ENCODE results near the gene TIA1. TPM values are rescaled to one million over a fixed set of nuclear protein-coding genes. Genes with fewer than 3 reads are reported as not detected.

TIA1 gene
- total RNA-seq, 1 donor from 2014 or later: 176 TPM

- Mint-ChIP-seq H3K4me3 (ENCODE audit: unreplicated experiment) (no peak overlapping the region), H3K27ac (ENCODE audit: unreplicated experiment) (no peak overlapping the region), H3K4me1 (ENCODE audit: unreplicated experiment) (peaks cover 3% of the 10 kb centered on the region), H3K9me3 (ENCODE audit: unreplicated experiment) (no peaks in the 10 kb centered on the region), H3K27me3 (ENCODE audit: unreplicated experiment) (no peaks in the 10 kb centered on the region), H3K36me3 (ENCODE audit: unreplicated experiment) (peaks cover 45% of the 10 kb centered on the region)
- TF ChIP-seq CTCF (IDR thresholded peaks at IDR 0.05): no peak
- no peak for DNase-seq (ENCODE audit: extremely low spot score, unreplicated experiment)
These were observed 36.0 kb downstream of the TIA1 start for GRCh38 chr2:70212298-70212932.

- no peak overlapping the region for H3K27ac Mint-ChIP-seq (ENCODE audit: unreplicated experiment)
- H3K4me1 Mint-ChIP-seq (ENCODE audit: unreplicated experiment): peaks cover 3% of the 10 kb centered on the region
- no peak overlapping the region for H3K4me3 Mint-ChIP-seq (ENCODE audit: unreplicated experiment)
- no peak for DNase-seq (ENCODE audit: extremely low spot score, unreplicated experiment)
- H3K27me3 Mint-ChIP-seq (ENCODE audit: unreplicated experiment): no peaks in the 10 kb centered on the region
- peaks cover 42% of the 10 kb centered on the region for H3K36me3 Mint-ChIP-seq (ENCODE audit: unreplicated experiment)
- H3K9me3 Mint-ChIP-seq (ENCODE audit: unreplicated experiment): no peaks in the 10 kb centered on the region
- TF ChIP-seq CTCF (IDR thresholded peaks at IDR 0.05): no peak
These were observed 36.8 kb downstream of the TIA1 start for GRCh38 chr2:70211595-70211994.

- Mint-ChIP-seq H3K4me3 (ENCODE audit: unreplicated experiment) (no peak overlapping the region), H3K9me3 (ENCODE audit: unreplicated experiment) (no peaks in the 10 kb centered on the region), H3K27ac (ENCODE audit: unreplicated experiment) (no peak overlapping the region), H3K36me3 (ENCODE audit: unreplicated experiment) (peaks cover 4% of the 10 kb centered on the region), H3K27me3 (ENCODE audit: unreplicated experiment) (no peaks in the 10 kb centered on the region), H3K4me1 (ENCODE audit: unreplicated experiment) (no peaks in the 10 kb centered on the region)
- no peak for TF ChIP-seq CTCF (IDR thresholded peaks at IDR 0.05)
- DNase-seq (ENCODE audit: extremely low spot score, unreplicated experiment): peak; percentile 62
These were observed 44.0 kb downstream of the TIA1 start for GRCh38 chr2:70204452-70204851.

- TF ChIP-seq CTCF (IDR thresholded peaks at IDR 0.05): no peak
- H3K9me3 Mint-ChIP-seq (ENCODE audit: unreplicated experiment): no peaks in the 10 kb centered on the region
- peak; percentile 62 for DNase-seq (ENCODE audit: extremely low spot score, unreplicated experiment)
- H3K36me3 Mint-ChIP-seq (ENCODE audit: unreplicated experiment): no peaks in the 10 kb centered on the region
- no peak overlapping the region for H3K4me3 Mint-ChIP-seq (ENCODE audit: unreplicated experiment)
- H3K27ac Mint-ChIP-seq (ENCODE audit: unreplicated experiment): no peak overlapping the region
- H3K4me1 Mint-ChIP-seq (ENCODE audit: unreplicated experiment): no peaks in the 10 kb centered on the region
- no peaks in the 10 kb centered on the region for H3K27me3 Mint-ChIP-seq (ENCODE audit: unreplicated experiment)
These were observed 45.3 kb downstream of the TIA1 start for GRCh38 chr2:70203086-70203485.

- H3K9me3 Mint-ChIP-seq (ENCODE audit: unreplicated experiment): no peaks in the 10 kb centered on the region
- no peak for TF ChIP-seq CTCF (IDR thresholded peaks at IDR 0.05)
- H3K4me3 Mint-ChIP-seq (ENCODE audit: unreplicated experiment): no peak overlapping the region
- no peaks in the 10 kb centered on the region for H3K27me3 Mint-ChIP-seq (ENCODE audit: unreplicated experiment)
- no peaks in the 10 kb centered on the region for H3K36me3 Mint-ChIP-seq (ENCODE audit: unreplicated experiment)
- H3K4me1 Mint-ChIP-seq (ENCODE audit: unreplicated experiment): no peaks in the 10 kb centered on the region
- peak; percentile 79 for DNase-seq (ENCODE audit: extremely low spot score, unreplicated experiment)
- H3K27ac Mint-ChIP-seq (ENCODE audit: unreplicated experiment): no peak overlapping the region
These were observed 46.1 kb downstream of the TIA1 start for GRCh38 chr2:70202236-70202806.

Data from osteocyte (in vitro differentiated cells).